HL-60 (cell line): ENCODE measurements around the gene NFIC.

Experiments
- GABPA ChIP-seq: IDR thresholded peaks from 2 replicates; pipeline ENCODE4 v1.6.1; 2012; ENCODE audit warnings: low read depth
- POLR2AphosphoS5 ChIP-seq: IDR thresholded peaks from 2 replicates; pipeline ENCODE4 v1.6.1; 2012; ENCODE audit warnings: low read depth
- TF ChIP-seq, protein P1 (sequence below): IDR thresholded peaks from one replicate; pipeline ENCODE4 v1.5.1; 2011; ENCODE audit warnings: low read length, control low read depth, inconsistent platforms; ENCODE audit not compliant: insufficient read depth
- TF ChIP-seq, protein P2 (sequence below): IDR thresholded peaks from 2 replicates; pipeline ENCODE4 v1.6.1; 2012; ENCODE audit warnings: low read depth; ENCODE audit not compliant: insufficient replicate concordance

DNA sequence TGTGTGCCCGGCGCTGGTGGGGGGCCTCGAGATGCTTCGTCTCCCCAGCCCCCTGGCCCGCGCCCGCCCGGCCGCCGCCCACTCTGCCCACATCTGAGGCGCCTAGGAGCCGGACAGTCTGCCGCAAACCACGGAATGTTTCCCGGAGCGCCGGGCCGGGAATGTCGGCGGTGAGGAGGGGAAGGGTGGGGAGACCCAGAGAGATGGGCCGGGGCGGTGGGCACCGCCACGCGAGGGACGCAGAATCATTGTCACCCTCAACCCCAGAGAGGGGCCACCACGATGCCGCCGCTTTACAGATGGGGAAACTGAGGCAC, 46.1 kb upstream of the NFIC start:
- TF ChIP-seq POLR2AphosphoS5 (no peak), GABPA (no peak)
- TF ChIP-seq, protein P1, sequence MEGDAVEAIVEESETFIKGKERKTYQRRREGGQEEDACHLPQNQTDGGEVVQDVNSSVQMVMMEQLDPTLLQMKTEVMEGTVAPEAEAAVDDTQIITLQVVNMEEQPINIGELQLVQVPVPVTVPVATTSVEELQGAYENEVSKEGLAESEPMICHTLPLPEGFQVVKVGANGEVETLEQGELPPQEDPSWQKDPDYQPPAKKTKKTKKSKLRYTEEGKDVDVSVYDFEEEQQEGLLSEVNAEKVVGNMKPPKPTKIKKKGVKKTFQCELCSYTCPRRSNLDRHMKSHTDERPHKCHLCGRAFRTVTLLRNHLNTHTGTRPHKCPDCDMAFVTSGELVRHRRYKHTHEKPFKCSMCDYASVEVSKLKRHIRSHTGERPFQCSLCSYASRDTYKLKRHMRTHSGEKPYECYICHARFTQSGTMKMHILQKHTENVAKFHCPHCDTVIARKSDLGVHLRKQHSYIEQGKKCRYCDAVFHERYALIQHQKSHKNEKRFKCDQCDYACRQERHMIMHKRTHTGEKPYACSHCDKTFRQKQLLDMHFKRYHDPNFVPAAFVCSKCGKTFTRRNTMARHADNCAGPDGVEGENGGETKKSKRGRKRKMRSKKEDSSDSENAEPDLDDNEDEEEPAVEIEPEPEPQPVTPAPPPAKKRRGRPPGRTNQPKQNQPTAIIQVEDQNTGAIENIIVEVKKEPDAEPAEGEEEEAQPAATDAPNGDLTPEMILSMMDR: no peak
- TF ChIP-seq, protein P2, sequence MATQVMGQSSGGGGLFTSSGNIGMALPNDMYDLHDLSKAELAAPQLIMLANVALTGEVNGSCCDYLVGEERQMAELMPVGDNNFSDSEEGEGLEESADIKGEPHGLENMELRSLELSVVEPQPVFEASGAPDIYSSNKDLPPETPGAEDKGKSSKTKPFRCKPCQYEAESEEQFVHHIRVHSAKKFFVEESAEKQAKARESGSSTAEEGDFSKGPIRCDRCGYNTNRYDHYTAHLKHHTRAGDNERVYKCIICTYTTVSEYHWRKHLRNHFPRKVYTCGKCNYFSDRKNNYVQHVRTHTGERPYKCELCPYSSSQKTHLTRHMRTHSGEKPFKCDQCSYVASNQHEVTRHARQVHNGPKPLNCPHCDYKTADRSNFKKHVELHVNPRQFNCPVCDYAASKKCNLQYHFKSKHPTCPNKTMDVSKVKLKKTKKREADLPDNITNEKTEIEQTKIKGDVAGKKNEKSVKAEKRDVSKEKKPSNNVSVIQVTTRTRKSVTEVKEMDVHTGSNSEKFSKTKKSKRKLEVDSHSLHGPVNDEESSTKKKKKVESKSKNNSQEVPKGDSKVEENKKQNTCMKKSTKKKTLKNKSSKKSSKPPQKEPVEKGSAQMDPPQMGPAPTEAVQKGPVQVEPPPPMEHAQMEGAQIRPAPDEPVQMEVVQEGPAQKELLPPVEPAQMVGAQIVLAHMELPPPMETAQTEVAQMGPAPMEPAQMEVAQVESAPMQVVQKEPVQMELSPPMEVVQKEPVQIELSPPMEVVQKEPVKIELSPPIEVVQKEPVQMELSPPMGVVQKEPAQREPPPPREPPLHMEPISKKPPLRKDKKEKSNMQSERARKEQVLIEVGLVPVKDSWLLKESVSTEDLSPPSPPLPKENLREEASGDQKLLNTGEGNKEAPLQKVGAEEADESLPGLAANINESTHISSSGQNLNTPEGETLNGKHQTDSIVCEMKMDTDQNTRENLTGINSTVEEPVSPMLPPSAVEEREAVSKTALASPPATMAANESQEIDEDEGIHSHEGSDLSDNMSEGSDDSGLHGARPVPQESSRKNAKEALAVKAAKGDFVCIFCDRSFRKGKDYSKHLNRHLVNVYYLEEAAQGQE: no peak
